ENCODE measurements around the gene MBNL1.

Gene MBNL1

DNA sequence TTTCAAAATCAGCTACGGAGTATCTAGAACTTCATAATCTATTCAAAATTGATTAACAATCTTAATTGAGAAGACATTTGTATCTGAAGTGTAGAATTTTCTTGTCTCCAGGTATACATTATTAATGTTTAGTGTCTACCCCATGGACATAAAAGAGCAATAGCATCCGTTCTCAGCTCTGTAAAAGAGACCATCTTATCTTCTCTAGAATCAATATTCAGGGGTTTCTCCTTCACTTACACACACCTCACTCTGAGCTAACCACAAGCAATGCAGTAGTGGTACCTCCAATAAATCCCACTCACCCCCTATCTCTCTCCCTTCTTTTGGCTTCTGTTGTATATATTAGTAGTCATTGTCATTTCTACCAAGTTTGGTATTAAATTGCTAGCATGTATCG, 16.2 kb downstream of the MBNL1 start:
- no peak for DNase-seq (ENCODE audit: low read depth)
- H3K4me3 ChIP-seq (replicated peaks; ENCODE audit: low read depth, low read length), result no peak overlapping the region
- TF ChIP-seq, protein P1, sequence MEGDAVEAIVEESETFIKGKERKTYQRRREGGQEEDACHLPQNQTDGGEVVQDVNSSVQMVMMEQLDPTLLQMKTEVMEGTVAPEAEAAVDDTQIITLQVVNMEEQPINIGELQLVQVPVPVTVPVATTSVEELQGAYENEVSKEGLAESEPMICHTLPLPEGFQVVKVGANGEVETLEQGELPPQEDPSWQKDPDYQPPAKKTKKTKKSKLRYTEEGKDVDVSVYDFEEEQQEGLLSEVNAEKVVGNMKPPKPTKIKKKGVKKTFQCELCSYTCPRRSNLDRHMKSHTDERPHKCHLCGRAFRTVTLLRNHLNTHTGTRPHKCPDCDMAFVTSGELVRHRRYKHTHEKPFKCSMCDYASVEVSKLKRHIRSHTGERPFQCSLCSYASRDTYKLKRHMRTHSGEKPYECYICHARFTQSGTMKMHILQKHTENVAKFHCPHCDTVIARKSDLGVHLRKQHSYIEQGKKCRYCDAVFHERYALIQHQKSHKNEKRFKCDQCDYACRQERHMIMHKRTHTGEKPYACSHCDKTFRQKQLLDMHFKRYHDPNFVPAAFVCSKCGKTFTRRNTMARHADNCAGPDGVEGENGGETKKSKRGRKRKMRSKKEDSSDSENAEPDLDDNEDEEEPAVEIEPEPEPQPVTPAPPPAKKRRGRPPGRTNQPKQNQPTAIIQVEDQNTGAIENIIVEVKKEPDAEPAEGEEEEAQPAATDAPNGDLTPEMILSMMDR (IDR thresholded peaks at IDR 0.05; ENCODE audit: low read length, missing control alignments), result no peak

DNA sequence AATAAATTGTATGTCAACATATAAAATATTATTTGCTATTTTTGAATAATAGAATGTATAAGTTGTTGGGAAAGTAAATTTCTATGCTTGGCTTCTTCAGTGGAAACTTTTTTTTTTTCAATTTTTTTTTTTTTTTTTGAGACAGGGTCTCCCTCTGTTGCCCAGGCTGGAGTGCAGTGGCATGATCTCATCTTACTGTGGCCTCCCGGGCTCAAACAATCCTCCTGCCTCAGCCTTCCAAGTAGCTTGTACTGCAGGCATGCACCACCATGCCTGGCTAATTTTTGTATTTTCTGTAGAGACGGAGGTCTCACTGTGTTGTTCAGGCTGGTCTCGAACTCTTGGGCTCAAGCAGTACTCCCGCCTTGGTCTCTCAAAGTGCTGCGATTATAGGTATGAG, 16.8 kb downstream of the MBNL1 start:
- no peak for DNase-seq (ENCODE audit: low read depth)
- no peak overlapping the region for H3K4me3 ChIP-seq (replicated peaks; ENCODE audit: low read depth, low read length)
- TF ChIP-seq, protein P1 (IDR thresholded peaks at IDR 0.05; ENCODE audit: low read length, missing control alignments), result no peak

DNA sequence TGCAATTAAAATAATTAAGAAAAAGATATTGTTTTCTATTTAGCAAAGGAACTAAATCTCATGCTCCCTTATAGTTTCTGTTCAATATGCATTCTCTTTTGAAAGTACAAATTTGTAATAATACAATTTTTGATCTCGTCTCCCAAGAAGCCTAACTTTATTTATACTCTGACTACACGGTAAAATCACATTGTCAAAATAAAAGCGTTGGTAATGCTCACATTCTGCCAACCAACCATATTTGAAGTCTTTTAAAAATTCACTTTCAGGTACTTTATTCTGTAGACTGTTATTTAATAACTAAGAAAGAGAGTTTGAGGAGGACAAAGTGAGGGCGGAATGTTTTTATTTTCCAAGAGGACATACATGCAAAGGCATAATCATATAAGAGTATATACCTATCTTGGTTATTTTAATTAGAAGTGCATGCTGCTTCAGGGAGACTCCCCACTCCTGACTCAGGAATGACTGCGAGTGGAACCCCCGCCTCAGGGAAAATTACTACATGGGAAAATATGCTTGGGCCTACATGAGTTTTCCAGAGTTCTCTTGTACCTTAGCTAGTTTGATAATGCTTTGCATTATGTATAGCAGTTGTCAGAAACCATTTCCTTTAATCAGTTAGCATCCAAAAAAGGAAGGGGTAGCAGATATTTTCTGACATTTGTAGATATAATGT, 19.3 kb downstream of the MBNL1 start:
- TF ChIP-seq, protein P1 (IDR thresholded peaks at IDR 0.05; ENCODE audit: low read length, missing control alignments), result no peak
- DNase-seq (ENCODE audit: low read depth), result no peak
- H3K4me3 ChIP-seq (replicated peaks; ENCODE audit: low read depth, low read length), result no peak overlapping the region

DNA sequence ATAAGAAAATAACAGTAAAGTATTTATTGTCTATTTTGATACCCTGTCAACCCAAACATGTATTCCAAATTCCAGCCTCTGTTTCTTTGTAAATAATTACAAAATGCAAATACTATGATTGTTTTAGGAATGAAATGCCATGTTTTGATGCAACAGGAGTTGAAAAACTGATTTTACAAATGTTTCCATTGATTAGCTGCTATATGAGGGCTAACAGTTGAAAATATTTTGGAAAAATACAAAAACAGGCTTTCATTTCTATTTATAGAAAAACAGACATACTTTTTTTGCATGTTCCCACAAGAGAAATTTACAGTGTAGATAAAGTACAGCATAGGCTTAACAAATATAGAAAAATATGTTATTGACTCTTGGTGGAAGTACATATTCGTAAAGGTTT, 20.0 kb downstream of the MBNL1 start:
- H3K4me3 ChIP-seq (replicated peaks; ENCODE audit: low read depth, low read length), result no peak overlapping the region
- no peak for DNase-seq (ENCODE audit: low read depth)
- TF ChIP-seq, protein P1 (IDR thresholded peaks at IDR 0.05; ENCODE audit: low read length, missing control alignments), result no peak

DNA sequence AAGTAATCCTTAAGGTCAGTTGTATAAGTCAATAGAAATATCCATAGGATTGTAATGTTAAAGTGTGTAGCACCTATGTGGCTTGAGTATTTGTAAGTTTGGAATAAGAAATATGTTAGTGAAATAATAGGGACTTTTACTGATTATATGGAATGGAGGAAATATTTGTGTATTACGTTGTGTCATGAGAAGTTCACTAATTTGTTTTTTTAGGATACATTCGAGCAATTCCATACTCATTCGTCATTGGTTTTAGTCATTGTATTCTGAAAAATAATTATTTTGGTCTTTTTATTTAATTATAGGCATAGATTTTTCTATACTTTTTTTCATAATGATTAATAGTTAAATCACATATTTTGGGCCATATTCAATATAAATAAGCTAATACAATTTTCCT, 21.0 kb downstream of the MBNL1 start:
- TF ChIP-seq, protein P1 (IDR thresholded peaks at IDR 0.05; ENCODE audit: low read length, missing control alignments), result no peak
- no peak overlapping the region for H3K4me3 ChIP-seq (replicated peaks; ENCODE audit: low read depth, low read length)
- DNase-seq (ENCODE audit: low read depth), result no peak

DNA sequence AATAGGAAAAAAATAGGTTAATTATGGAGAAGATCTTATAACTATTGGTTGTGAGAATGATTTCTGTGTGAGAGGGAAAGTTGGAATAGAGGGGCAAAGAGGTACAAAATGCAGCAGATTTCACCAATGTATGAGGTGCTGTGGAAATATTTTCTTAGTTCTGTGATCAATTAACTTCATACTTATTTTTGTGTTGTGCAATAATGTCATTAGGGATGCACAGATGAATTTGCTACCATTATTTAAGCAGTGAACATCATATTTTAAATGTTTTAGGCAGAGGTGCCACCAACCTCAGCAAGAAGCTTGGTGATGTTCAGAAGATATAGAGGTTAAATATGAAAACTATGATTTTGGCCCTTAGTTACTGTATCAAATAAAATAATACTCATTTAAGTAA, 21.6 kb downstream of the MBNL1 start:
- H3K4me3 ChIP-seq (replicated peaks; ENCODE audit: low read depth, low read length), result no peak overlapping the region
- TF ChIP-seq, protein P1 (IDR thresholded peaks at IDR 0.05; ENCODE audit: low read length, missing control alignments), result no peak
- DNase-seq (ENCODE audit: low read depth), result no peak

DNA sequence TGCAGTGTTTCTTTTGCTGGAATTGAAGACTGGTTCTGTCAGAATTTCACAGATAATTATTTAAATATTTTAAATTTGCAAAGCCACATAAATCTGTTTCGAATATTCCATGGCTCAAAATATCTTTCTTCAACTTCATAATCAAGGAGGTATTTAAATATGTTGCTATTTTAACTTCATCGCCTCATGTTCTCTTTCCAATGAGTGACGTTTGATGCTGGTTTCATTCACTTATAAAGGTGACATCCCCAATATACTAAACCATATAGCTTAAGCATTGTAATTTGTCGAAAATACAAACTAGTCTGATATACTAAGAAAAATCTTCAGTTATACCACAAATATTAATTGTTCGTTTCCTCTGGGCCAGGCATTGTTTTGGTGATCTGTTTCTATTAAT, 22.5 kb downstream of the MBNL1 start:
- DNase-seq (ENCODE audit: low read depth), result no peak
- TF ChIP-seq, protein P1 (IDR thresholded peaks at IDR 0.05; ENCODE audit: low read length, missing control alignments), result no peak
- H3K4me3 ChIP-seq (replicated peaks; ENCODE audit: low read depth, low read length), result no peak overlapping the region

All from fibroblast of pulmonary artery (primary cell).